LoVo (cell line): ENCODE results near the gene CAMK1D.
A peak's percentile ranks its signal among the peaks of the same experiment; 100 is the strongest.
"Not testable (repeated sequence)": the region's sequence is repeated elsewhere in the genome, so short reads cannot be mapped to it uniquely, and the experiment has no call there.

Experiments used
- DNase-seq: peaks from one replicate; pipeline ENCODE4 v3.0.0-alpha.2; 2016; ENCODE audit warnings: low spot score

Gene CAMK1D

DNA sequence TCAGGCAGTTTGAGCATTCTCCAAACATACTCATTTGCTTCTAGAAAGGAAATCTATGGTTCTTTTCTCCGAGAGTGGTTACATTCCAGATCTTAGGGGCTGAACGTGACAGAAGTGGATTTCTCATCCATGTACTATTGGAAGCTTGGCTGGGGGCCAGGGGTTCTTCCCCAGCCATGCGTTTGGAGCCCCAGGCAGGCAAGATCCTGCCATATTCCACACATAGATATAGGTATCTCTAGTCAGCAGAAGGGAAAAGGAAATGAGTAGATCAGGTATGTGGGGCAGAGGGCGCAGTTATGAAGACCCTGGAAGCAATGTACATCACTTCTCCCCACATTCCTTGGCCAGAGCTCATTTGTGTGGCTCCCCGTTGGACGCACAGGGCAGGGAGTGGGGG, 352.3 kb downstream of the CAMK1D start:
- DNase-seq = no peak

DNA sequence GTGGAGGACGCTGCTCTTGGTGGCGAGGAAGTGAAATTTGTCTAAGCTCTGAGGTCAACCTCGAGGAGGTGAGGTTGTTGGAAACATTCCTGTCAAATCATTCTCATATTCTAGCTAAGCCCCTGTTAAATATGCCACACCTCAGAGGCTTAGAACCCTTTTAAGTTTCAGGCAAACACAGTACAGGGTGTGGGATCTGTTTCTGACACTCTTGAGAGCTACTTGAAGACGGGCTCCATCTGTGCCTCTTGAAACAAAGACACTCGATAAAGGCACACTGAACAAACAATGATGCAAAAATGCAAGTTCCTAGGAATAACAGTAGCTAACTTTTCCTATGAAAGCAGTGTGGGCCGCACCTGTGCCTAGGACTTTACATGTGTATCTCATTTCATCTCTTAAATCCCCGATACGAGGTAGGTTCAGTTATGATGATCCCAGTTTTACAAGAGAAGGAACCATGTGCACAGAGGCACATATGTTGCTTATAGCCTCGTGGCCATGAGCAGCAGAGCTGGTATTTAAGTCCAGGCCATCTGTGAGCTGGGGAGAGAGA, 352.9 kb downstream of the CAMK1D start:
- no peak for DNase-seq

DNA sequence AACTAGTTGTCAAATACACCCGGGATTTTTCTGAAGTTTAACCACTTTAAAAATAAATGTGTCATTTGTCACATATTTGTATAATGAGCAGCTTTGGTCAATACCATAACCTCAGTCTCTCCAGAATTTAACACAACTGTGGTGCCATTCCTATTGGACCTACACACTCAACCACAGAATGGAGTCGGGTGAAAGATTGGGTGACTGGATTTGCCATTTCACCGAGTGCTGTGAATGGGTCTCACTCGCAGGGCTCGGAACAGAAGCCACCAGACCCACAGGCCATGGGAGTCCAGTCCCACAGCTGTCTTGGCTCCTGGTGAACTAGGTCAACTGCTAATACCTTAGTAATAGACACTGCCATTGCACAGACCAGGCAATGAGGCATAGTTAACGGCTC, 353.8 kb downstream of the CAMK1D start:
- no peak for DNase-seq

DNA sequence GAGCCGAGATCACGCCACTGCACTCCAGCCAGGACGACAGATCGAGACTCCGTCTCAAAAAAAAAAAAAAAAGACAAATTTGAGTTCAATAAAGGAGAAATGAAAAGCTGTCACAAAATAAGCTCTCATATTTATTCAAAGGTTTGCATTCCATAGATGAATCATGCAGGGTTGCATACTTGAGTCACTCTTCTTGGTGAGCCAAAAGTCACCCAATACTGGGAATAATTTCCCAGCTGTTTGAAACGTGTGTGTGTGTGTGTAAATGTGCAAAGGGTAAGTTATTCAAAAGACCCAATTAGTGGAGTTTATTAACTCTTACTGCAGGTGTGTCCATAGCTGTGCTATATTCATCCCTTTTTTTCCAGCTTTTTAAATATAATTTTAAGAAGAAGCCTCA, 354.5 kb downstream of the CAMK1D start:
- peak; percentile 53 for DNase-seq

DNA sequence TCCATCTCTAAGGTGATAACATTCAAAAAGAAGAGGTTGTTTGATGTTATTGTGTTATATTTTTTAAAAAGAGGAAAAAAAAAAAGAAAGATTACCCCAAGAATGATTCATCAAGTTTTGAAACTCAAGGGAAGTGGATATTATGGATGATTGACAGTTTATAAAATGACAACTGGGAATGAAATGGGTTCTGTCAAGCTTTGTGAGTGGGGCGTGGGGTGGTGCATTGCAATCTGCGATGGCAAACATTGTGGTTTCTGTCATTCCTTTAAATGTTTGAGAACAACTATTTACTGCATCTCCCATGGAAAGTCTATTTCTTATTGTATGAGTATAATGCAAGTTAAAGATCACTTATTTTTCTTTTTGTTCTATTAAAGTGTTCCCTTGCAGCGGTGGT, 355.1 kb downstream of the CAMK1D start:
- DNase-seq = peak; percentile 50

DNA sequence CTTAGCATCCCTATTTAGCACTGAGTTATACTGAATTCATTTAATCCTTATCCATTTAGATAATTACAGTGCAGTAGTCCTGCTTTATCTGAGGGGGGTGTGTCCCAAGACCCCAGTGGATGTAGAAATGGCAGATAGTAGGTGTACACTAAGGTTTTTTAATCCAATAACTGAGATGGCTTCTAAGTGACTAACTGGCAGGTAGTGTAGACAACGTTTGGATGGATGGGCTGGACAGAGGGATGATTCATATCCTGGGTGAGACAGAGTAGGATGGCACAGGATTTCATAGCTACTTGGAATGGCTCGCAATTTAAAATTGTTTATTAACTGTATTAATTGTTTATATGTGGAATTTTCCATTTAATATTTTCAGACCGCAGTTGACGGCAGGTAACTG, 356.6 kb downstream of the CAMK1D start:
- no peak for DNase-seq

DNA sequence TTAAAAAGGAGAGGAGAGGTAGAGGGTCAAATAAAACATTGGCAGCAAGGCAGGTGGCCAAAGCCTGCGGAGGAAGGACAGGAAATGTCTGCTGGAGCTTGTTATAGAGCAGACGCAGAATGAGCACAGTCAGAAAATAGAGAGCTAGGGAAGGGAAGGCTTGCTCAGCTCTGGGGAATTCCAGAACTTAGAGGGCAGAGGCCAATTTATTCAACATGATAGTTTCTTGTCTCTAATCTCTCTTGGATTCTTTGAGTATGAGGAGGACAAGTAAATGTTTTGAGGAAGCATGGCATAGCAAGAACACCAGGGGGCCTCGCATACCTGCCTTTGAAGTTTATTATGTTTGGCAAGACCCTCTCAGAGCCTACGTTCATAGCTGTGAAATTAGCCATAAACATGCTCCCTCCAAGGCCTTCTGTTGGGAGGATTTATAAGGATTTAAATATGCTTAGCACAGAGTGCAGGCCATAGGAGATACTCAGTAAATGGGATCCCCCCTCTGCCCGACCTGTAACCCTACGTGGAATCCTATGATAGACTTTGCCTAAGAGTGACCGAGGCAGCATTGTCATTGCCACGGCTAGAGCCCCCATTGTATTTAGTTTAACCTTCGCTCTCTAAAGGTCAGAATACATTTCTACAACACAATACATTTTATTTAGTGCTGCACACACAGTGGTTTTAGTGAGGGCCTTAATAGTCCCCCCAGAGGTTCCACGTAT, 358.3 kb downstream of the CAMK1D start:
- DNase-seq = peak; percentile 83

DNA sequence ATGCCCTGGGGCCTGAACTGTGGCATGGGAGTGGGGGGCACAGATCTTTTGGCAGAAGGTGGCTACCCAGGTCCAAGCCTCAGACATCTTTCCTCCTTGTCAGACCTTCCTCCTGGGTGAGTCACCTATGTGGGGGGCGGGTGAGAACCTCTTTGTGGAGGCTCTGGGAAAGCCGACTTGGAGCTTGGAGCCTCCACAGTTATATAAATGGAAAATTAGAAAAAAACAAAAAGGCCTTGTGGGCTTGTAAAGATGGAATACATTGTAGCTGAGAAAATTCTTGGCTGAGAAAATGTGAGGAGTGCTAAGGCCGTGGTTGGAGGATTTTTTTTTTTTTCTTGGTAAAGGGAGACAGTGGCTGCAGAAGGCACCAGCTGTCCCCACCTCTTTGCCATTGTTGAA, 359.7 kb downstream of the CAMK1D start:
- DNase-seq = peak; percentile 38

DNA sequence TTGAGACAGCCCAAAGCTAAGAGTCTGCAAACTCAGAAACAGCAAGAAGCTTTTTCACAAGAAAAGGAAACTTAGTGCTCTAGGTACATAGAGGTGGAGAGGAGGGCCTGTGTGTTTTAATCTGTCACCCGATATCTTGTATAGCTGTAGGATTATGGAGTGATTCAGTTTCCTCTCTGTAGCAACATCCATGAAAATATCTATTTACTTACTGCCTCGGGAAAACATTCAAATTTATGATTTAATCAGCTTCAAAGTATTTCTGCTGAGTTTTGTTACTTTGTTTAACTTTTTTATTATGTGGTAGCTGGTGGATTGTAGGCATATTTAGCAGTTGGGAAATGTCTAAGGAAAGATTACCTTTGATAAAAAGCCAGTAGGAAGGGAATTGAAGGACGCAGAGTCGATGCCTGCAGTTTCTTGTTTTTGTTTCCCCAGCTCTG, 360.2 kb downstream of the CAMK1D start:
- no peak for DNase-seq

DNA sequence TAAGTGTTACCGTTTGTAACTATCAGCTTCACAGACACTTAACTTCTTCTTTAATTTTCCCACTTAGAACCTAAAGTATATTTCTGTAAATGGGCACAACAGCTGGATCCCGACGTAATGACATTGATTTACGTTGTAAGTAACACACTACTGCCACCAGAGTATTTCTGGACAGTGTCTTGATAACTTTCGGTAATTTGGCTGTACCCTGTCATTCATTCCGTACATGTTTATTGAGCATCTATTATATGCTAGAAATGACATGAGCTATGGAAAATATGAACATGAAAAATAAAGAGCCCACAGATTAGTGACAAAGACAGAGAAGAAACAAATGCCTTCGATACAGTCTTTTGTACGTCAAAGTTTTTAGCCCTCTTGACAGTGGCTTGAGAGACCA, 360.8 kb downstream of the CAMK1D start:
- no peak for DNase-seq

DNA sequence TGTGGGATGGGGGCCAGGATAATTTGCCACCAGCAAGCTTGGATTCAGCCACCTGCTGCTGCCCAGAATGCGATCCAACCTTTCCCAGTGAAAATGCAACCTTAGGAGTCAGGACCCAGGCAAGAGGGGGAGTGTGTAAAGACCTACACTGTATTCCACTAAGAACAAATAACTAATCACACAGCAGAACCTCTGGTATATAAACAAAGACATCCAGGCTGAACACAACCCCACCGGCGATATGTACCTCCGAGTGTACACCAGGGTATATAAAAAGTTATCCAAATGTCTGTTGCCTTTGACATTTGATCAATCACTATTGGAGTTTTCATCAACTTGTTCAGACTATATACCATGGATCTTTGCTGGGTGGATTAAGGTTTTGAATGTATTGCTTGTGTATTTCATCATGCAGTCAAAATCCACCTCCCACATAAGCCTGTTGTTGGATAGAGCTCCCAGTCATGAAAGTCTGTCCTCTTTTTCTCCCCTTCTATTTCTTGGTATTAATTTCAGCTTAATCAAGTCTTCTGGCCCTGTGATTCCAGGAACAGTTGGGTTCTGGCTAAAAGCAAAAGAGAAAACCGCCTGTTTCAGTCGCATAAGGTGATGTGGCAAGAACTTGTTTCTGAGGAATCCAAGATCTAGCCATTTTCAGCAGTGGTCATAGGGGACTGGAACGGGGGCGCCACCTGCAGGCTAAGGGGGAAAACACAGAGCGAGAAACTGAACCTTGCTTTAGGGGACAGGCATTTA, 361.4 kb downstream of the CAMK1D start:
- peak; percentile 79 for DNase-seq

DNA sequence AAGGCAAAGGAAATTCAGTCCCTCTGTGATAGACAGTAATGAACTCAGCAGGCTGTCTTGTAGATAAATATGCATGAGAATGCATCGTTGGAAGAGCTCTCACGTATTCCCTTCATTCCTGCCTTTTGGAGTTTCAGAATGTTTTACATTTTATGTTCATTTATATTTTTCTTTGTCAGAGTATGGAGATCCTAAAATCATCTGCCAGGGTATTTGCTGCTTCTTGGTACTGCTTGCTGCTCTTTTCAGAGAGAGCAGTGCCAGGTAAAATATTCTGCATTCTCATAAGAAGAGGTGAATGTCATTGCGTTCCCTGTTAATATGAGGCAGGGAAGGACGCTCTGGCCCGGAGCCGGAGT, 362.0 kb downstream of the CAMK1D start:
- no peak for DNase-seq

DNA sequence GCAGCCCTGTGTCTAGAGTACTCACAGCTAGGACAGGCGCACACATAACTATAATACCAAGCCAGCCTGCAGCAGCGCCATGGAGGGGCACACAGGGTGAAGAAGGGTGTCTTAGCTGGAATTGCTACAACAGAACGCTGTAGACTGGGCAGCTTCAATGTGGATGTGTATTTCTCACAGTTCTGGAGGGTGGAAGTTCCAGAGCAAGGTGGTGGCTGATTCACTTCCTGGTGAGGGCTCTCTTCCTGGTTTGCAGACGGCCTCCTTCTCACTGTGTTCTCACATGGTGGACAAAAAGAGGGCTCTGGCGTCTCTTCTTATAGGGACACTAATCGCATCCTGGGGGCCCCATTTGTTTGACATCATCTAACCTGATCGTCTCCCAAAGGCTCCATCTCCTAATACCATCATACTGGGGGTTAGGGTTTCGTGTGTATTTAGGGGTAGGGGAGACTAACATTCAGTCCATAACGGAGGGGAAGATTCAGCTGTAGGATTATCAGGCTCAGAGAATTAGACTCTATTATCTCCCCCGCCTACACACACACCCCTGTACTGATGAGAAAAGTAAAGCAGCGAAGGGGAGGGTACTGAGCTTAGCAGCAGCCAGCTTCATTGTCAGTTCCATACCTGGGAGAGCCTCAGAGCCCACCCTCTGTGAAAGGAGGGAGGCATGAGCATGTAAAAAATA, 363.1 kb downstream of the CAMK1D start:
- DNase-seq = no peak

DNA sequence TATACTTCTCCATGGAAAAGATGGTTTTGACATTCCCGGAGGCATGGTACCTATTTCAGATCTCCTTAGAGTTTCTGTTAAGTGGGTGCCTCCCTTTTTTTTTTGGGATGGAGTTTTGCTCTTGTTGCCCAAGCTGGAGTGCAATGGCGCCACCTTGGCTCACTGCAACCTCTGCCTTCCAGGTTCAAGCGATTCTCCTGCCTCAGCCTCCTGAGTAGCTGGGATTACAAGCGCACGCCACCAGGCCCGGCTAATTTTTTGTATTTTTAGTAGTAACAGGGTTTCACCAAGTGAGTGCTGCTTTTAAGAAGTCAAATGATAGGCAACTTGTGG, 363.6 kb downstream of the CAMK1D start:
- DNase-seq = not testable (repeated sequence)

DNA sequence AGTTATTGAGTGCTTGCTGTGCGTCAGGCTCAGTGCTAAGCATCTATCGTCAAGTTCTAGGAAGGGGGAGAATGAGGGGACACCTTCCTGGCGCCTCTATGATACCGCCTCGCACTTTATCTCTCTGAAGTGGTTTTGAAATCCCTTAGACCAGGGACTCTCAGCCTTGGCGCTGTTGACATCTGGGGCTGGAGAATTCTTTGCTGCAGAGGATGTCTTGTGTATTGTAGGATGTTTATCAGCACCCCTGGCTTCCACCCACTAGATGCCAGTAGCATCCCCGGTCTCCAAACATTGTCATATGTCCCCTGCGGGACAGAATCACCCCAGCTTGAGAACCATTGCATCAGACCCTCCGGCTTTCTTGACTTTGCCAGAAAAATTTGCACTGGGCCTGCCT, 366.7 kb downstream of the CAMK1D start:
- no peak for DNase-seq

DNA sequence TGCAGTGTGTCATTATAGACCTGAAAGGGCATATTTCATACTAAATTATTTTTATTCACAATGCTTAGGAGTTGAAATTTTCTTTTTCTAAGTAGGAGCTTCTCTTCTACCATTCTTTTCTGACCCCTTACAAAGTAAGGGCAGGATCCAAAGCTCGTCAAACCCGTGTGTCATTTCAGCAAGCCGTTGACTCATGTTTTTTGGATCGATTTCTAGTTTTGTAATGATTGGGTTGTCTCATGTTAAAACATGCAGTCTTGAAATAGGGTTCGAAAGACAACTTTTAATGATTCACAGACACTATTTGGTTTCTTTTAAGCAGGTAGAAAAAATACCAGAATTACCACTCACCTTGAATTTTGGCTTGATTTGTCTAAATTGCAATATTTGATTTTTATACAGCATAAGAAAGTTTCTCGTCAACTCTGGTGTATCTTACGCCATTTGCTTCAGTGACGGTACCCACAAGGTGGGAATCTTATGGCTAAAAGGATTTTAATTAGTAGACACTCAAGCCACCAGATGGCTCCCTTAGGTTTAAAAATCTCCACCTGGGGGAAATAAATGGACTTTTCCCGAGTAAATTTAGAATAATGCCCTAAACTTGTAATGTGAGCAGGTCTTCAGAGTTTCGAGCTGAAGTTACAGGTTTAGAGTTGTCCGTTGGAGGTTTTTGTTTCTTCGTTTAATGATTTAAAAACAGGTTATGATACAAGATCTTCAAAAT, 368.8 kb downstream of the CAMK1D start:
- no peak for DNase-seq

DNA sequence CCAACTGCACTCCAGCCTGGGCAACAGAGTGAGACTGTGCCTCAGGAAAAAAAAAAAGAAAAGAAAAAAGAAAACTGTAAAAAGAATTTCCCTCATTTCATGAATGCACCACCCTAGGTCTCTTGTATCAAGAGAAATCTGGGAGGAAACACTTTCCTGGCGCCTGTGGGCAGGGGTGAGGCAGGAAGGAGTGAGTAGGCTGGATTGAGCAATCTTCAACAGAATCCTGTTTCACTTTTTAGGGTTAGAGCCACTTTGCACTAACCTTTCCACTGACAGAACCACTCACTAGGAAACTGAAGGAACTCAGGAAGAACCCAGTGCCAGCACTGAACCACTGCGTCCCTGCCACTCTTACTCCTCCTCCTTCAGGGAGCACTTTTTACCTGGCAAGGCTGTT, 370.0 kb downstream of the CAMK1D start:
- DNase-seq = no peak

DNA sequence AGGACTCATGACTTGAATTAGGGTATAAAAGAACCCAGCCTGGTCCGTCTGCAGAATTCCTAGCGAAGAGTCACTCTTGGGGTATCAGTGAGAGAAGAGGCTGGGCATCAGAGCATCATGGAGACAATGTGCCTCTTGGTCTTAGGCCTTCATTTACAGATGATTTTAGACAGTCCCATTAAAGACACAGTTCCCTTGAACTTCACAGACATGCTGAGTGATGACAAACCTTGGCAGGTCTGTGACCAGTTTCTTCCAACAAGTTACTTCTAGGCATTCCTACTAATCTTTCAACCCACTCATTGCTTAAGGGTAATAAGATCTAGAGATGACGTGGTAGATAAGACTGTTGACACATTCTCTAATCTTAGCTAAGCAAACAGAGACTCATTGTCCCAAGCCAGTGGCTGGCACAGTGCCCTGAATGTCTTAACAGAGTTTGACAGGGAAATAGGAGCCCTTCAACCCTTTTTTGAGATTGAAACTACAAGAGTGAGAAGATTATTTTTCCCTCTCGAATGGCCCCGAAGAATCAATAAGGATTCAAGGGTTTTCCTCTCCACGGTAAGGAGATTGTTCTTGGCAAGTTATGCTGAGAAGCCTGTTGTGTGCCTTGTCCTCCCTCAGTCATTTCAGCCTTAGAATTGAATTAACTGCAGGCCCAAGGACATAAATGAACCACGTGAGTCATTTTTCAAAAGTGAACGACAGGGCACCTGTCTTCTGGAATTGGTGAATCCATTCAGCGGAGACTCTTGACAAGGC, 371.1 kb downstream of the CAMK1D start:
- peak; percentile 96 for DNase-seq

DNA sequence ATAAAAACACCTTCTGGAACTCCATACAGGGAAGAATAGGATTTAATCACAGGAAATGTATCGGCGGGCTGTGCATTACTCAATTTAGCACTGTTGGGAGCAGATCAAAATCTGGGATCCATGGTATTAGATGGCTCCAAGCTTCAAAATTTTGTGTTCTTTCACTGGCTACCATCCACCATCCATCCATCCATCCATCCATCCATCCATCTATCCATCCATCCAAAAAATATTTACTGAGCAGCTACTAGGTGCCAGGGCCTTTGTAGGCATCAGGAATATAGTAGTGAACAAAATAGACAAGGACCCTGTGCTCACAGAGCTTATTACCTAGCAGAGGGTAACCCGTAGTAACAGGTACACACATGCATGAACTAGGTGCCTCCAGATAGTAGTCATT, 372.0 kb downstream of the CAMK1D start:
- DNase-seq = no peak

DNA sequence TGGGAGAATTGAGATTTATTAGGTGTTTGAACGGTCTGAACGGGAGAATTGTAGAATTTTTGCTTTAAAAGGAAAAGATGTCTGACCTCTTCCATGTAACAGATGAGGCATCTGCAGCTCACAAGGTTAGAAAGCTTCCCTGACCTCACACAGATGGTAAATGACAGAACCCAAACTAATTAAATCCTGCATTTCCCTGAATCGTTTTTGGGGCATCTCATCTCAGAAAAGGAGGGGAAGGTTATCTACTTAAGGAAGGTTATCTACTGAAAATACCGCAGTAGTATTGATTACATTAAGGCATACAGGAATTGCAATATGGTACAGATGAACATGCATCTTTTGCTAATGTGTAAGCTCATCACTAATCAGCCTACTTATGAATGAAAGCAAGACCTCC, 373.9 kb downstream of the CAMK1D start:
- no peak for DNase-seq

DNA sequence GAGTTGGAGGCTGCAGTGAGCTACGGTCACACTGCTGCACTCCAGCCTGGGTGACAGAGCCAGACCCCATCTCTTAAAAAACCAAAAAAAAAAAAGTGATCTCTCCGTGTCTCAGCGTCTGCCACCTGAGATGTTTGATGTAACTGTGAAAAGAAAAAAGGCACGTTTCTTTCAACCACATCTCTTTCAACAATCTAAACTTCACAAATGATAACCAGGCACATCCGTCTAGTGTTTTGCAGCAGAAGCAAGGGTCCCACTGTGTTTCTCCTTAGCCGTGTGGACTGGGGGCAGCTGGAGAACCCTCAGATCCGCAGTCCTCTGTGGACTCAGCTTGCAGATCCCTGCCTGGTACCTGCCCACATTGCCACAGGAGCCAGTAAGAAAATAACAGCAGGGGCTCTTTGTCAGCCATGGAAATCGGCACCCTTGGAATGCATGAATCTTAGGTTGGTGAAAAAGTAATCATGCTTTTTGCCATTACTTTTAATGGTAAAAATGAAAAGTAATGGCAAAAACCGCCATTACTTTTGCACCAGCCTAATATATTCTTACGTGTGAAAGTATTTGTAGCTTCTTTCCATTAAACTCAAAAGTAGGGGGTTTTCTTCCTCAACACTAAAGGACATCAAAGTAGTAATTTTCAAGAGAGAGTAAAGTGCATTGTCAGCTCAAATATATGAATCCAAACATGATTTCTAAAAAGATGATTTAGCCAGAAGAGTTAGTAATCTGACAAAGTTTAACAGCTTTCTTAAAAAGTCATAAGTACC, 375.6 kb downstream of the CAMK1D start:
- DNase-seq = no peak
